HG03103 (cell line): Measurements from ENCODE around the gene AUNIP.

Source experiments
- ATAC-seq: cut with Tn5 transposase; IDR thresholded peaks from one replicate; pipeline ENCODE4 v1.9.1; 2021; ENCODE audit warnings: low read depth; ENCODE audit not compliant: unreplicated experiment

AUNIP gene

GRCh38 chr1:25813071-25813733 lies 46.1 kb downstream of the AUNIP start:
- ATAC-seq, result no peak

- ATAC-seq, result no peak
These were observed 47.7 kb downstream of the AUNIP start for GRCh38 chr1:25811384-25812082.

- no peak for ATAC-seq
These were observed 48.6 kb downstream of the AUNIP start for GRCh38 chr1:25810341-25811299.

- no peak for ATAC-seq
These were observed 49.3 kb downstream of the AUNIP start for GRCh38 chr1:25809929-25810328.

- ATAC-seq, result no peak
These were observed 49.9 kb downstream of the AUNIP start for GRCh38 chr1:25809283-25809926.

- no peak for ATAC-seq
These were observed 50.6 kb downstream of the AUNIP start for GRCh38 chr1:25808481-25809244.

GRCh38 chr1:25807480-25808390 lies 51.5 kb downstream of the AUNIP start:
- ATAC-seq, result no peak

GRCh38 chr1:25806418-25806817 lies 52.8 kb downstream of the AUNIP start:
- no peak for ATAC-seq

- no peak for ATAC-seq
These were observed 53.4 kb downstream of the AUNIP start for GRCh38 chr1:25805863-25806225.

- no peak for ATAC-seq
These were observed 54.0 kb downstream of the AUNIP start for GRCh38 chr1:25804964-25805862.

- ATAC-seq, result no peak
These were observed 54.9 kb downstream of the AUNIP start for GRCh38 chr1:25804244-25804963.

- ATAC-seq, result no peak
These were observed 55.9 kb downstream of the AUNIP start for GRCh38 chr1:25803368-25803767.

GRCh38 chr1:25802915-25803314 lies 56.3 kb downstream of the AUNIP start:
- no peak for ATAC-seq

GRCh38 chr1:25800703-25801377 lies 58.4 kb downstream of the AUNIP start:
- ATAC-seq, result no peak

- no peak for ATAC-seq
These were observed 59.1 kb downstream of the AUNIP start, which contains the start of gene SELENON for GRCh38 chr1:25799935-25800702. Gene SELENON, plus strand, starts transcription at chr1:25800193. Its CDS starts 38 bp downstream, at chr1:25800231.

GRCh38 chr1:25799352-25799934 lies 59.8 kb downstream of the AUNIP start:
- no peak for ATAC-seq
